COR-L47 (cell line): ENCODE results near the gene TTC9.
"Not testable (repeated sequence)": the region's sequence is repeated elsewhere in the genome, so short reads cannot be mapped to it uniquely, and the experiment has no call there.

Experiments used
- DNase-seq: peaks from one replicate; lab custom pipeline; 2025; lab: John Stamatoyannopoulos, UW

The TTC9 gene

DNA sequence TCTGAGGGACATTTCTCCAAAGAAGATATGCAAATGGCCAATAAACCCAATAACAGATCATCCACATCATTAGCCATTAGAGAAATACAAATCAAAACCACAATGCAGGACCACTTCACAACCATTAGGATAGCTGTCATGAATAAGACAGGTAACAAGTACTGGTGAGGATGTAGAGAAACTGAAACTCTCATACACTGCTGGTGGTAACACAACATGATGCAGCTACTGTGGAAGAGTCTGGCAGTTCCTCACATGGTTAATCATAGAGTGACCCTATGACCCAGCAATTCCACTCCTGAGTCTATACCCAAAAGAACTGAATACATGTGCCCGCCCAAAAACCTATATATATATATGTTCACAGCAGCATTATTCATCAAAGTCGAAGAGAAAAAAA is 39.0 kb downstream of the TTC9 start:
- DNase-seq, result no peak

- no peak for DNase-seq
Observed at GRCh38 chr14:70683983-70684382, 42.3 kb downstream of the TTC9 start.

- DNase-seq, result no peak
Observed at GRCh38 chr14:70685474-70686197, 43.9 kb downstream of the TTC9 start.

DNA sequence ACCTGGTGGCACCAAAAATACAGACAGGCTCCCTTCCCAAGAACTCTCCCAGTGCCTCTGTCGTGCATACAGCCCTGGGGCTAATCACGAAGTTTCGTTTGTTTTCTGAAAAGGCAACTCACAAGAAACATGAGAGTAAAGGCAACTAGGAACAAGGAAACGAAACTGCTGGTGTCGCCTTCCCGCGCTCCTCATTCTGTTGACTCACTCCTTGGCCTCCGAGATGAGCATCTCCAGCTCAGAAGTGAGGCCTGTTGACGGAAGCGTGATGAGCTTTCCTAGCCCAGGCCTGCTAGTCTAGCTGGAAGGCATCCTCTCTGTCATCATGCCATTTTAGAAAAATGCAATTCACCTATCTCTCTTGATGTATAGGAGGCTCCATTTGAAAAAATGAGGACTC is 50.5 kb downstream of the TTC9 start:
- no peak for DNase-seq

DNA sequence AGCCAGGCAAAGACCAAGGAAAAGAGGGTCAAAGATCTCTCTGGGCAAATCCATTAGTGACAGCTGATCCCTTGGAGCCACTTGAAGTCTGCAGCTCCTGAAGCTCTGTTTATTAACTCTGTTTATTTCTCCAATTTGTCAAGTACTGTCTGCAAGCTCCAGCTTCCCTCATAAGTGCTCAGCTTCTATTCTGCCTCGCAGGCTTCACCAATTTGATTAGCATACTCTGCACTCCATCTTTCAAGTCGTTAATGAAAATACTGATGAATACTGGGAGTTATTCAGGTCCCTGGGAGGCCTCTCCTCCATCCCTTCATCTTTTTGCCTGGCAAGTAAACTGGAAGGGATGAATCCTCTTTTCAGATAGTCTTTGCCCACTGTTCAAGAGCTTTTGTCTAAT is 54.3 kb downstream of the TTC9 start:
- DNase-seq, result no peak

DNA sequence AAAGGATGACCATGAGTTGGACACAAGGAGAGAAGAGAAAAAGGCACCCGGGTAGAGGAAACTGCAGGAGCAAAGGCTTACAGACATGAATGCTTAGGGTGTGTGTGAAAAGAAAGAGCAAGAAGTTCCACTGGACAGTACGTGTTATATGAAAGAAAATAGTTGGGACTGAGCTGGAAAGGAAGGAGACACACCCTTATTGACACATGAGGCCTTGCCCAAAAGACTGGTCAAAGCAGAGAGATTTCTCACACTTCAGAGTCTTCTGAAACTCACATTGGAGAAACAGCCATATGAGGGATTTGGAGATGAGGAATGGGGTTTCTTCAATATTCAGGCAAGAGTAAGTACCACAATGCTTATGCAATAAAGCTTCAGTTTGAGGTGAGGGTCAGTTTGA is 56.0 kb downstream of the TTC9 start:
- no peak for DNase-seq

DNA sequence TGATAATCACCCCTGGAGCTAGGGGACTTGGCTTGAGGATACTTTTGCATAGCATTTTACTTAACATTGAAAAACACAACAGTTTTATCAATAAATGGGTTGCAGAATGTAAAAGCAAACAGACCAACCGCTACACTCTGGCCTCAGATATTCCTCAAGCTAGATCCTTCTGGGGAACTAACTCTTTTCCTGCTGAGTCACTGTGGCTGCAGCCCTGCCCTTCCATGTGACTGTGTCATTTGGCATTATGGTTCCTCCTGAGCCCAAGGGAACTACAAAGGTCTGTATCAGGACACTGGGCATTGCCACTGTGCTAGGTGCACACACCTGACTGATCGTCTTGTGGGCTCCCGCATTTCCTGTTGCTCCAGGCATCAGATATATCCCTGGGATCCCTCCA is 56.6 kb downstream of the TTC9 start:
- no peak for DNase-seq

DNA sequence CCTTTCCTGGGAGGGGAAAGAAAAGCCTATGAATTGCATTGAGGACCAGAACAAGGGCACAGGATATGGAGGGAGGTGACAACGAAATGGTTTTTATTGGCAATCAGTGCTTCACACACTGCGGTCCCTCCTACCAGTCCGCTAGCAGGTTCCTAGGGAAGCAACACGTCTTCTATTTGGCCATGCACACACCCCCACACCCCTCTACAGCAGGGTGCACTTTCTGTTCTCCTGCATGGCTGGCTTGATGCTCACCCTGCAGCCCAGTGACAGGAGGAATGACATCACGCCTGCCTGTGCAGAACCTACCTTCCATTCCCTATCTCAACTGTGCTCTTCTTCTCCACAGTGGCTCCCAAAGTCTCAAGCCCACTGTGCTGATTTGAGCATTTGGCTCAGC is 57.9 kb downstream of the TTC9 start:
- no peak for DNase-seq

DNA sequence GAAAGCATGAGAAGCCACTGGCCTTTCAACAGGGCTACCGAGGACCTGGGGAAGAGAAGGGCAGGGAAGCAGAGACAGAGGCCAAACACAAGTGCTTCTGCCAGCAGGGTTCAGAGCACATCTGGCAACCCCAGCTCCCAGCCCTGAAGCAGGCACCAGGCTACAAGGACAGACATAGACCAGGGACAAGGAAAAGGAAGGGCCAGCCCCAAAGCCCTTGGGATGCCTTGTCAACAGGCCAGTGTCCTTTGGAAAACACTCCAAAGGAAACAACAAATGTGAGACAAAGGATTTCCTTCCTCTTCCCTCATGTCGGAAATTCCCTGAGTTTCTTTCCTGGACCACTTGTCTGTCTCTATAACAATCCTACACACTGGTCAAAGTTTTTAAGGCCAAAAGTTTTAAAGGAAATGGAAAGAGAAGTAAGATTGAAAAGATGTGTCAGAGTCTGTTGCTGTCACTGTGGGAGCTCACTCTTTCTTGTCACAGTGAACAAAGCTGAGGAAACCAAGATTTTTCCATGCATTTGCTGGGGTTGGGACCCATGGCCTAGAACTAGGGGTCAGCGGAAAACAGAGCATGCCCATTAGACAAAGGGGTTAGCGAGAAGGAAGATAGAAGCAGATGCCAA is 59.4 kb downstream of the TTC9 start:
- DNase-seq, result no peak

GRCh38 chr14:70701610-70702009 is 59.9 kb downstream of the TTC9 start:
- DNase-seq, result no peak

DNA sequence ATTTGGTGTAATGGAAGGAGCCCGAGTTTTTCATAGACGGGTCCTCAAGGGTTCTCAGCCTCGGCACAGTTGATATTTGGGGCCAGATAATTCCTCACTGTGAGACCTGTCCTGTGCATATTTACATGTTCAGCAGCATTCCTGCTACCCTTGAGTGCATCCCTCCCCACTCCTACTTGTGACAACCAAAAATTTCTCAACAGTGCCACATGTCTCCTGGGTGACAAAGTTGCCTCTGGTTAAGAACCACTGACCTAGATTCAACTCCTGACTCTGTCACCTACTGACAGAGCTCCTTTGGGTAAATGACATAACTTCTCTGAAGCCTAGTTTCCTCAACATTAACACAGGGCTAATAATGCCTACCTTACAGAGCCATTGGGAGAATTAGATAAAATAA is 60.4 kb downstream of the TTC9 start:
- no peak for DNase-seq

GRCh38 chr14:70703621-70704168 is 62.0 kb downstream of the TTC9 start:
- not testable (repeated sequence) for DNase-seq

- no peak for DNase-seq
Observed at GRCh38 chr14:70704960-70705359, 63.2 kb downstream of the TTC9 start.

DNA sequence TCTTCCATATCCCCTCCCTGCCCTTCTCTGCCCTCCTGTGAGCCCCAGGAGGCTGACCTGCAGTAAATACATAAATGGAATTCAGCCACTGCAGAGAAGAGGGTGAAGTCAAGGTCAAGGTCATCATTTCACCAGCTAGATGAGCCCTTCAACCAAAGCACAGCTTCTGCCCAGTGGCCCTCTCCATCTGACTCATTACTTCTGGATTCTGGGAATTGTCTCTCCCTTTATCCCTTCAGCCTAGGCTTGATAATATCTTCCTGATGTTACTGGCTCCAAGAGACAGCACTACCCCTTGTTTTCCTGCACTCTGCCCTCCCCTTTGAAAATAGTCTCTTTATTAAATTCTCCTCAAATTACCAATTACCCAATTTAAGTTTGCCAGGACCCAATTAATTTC is 64.5 kb downstream of the TTC9 start:
- no peak for DNase-seq

GRCh38 chr14:70707138-70708038 is 65.7 kb downstream of the TTC9 start:
- no peak for DNase-seq

DNA sequence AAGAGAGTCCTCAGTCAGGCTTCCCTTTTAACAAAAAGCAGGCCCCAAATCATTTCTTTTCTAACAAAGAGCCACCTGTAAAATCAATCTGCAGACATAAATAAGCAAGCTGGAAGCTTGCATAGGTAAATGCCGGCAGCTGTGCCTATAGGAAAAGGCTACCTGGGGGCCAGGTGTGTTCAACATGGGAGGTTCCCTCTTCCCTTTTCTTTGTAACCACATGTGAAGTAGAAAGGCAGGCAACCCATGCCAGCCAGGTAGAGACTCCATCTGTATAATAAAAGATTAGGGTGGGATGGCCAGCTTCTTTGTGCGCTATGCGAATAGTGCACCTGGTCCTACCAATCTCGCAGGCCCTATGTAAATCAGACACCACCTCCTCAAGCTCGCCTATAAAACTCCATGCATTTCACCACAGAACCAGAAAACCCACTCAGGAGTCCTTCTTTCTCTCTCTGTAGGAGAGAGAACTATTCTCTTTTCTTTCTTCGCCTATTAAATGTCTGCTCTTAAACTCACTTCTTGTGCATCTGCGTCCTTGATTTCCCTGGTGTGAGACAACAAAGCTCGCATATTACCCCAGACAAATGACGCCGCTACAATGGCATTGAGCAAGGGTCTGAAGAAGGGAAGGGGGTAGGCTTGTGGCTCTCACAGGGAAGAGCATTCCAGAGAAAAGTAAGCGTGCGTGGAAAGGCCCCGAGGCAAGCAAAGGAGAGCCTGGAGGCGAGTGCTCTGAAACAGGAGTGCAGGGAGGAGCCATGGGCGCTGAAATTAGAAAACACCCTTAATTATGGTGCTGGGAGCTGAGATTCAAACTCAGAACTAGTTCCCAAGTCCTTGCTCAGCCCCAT is 67.2 kb downstream of the TTC9 start:
- DNase-seq, result peak; percentile 36

GRCh38 chr14:70709726-70710382 is 68.1 kb downstream of the TTC9 start:
- DNase-seq, result peak; percentile 86

- peak; percentile 12 for DNase-seq
Observed at GRCh38 chr14:70711451-70711850, 69.7 kb downstream of the TTC9 start.

GRCh38 chr14:70713096-70713495 is 71.4 kb downstream of the TTC9 start:
- no peak for DNase-seq

- DNase-seq, result no peak
Observed at GRCh38 chr14:70713511-70713916, 71.8 kb downstream of the TTC9 start.

- DNase-seq, result peak; percentile 50
Observed at GRCh38 chr14:70714055-70714550, 72.4 kb downstream of the TTC9 start.
